Body of pancreas (tissue), 4 donors: ENCODE measurements around the gene TUBGCP2.

Experiments used
- POLR2A ChIP-seq, 3 donors: fragments of 450-650 bp; IDR thresholded peaks; one replicate each; pipeline ENCODE4 v1.6.1; 2016; ENCODE audit warnings: antibody characterized with exemption in 3 of 3, mild to moderate bottlenecking in 2 of 3
- TF ChIP-seq, protein P1 (sequence below), 7 experiments: fragments of 450-650 bp in 4 of 7; fragments of 200-600 bp in 3 of 7; sonication (generic) in 3 of 7; IDR thresholded peaks; one replicate each; pipeline ENCODE4 v1.5.1; 2016 to 2019; ENCODE audit warnings: antibody characterized with exemption in 7 of 7

DNA sequence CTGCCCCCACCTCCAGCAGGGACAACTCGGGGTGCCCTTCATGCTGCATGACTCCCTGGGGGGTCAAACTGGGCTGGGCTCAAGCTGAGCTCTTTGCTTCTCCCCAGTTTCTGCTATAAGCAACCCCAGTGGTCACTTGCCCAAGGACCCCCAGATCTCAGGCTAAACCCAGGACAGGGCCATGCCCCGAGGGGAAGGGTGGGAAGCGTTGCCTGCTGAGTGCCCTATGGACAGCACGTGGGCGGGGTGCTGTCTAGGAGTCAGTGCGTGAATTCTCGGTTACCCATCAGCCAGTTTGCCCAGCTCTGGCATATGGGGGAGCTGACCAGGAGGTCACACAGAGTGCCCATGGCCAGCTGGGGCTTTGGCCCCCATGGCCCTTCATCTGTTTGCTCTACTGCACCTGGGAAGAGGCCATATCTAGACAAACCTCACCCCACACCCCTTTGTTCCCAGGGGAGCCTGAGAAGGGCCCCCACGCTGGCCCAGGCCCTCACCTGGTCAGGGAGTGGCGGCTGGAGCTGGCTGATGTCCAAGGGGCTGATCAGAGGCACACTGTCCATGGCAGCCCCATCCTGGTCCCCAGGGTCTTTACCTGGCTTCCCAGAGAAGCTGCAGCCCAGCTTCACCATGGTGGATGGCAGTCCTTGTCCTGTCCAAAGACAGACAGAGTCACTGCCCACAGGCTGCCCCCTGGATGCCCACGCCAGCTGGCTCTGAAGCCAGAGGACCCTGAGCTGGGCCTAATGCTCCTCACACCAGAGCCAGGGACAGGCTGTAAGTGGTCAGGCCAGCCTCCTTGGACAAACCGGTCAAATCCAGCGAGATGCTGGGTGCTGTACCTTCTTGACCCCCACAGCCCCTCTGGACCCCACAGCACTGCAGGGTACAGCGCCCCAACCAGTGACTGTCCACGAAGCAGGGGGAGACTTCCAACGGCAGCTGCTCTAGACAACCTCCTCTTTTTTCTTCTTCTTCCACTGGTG is 20.0 kb upstream of the TUBGCP2 start:
- TF ChIP-seq POLR2A (IDR thresholded peaks at IDR 0.05): no peak
- TF ChIP-seq, protein P1, sequence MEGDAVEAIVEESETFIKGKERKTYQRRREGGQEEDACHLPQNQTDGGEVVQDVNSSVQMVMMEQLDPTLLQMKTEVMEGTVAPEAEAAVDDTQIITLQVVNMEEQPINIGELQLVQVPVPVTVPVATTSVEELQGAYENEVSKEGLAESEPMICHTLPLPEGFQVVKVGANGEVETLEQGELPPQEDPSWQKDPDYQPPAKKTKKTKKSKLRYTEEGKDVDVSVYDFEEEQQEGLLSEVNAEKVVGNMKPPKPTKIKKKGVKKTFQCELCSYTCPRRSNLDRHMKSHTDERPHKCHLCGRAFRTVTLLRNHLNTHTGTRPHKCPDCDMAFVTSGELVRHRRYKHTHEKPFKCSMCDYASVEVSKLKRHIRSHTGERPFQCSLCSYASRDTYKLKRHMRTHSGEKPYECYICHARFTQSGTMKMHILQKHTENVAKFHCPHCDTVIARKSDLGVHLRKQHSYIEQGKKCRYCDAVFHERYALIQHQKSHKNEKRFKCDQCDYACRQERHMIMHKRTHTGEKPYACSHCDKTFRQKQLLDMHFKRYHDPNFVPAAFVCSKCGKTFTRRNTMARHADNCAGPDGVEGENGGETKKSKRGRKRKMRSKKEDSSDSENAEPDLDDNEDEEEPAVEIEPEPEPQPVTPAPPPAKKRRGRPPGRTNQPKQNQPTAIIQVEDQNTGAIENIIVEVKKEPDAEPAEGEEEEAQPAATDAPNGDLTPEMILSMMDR (IDR thresholded peaks at IDR 0.05): no peak
